Prostate gland (tissue), 2 donors: Measurements from ENCODE around the gene IQCE. TPM values are rescaled to one million over a fixed set of nuclear protein-coding genes. Genes with fewer than 3 reads are reported as not detected.

Source experiments
- DNase-seq: peaks from one replicate; pipeline ENCODE4 v3.0.0-alpha.2; 2019; ENCODE audit warnings: low spot score
- H3K27ac ChIP-seq, 2 donors: fragments of 200-600 bp; sonication (generic); 2 replicates each; pipeline ENCODE4 v1.5.1; 2017 to 2019
- H3K27me3 ChIP-seq: fragments of 200-600 bp; sonication (generic); replicated peaks from 2 replicates; pipeline ENCODE4 v1.5.1; 2019; ENCODE audit not compliant: insufficient read depth
- H3K36me3 ChIP-seq, 2 donors: fragments of 200-600 bp; sonication (generic); 1 replicate in 1 of 2; 2 replicates in 1 of 2; pipeline versions ENCODE4 v1.5.1 to v1.8.1; 2017 to 2019
- H3K4me1 ChIP-seq: fragments of 200-600 bp; sonication (generic); replicated peaks from 2 replicates; pipeline ENCODE4 v1.5.1; 2019
- H3K4me3 ChIP-seq, 2 donors: fragments of 200-600 bp; sonication (generic); 2 replicates each; pipeline ENCODE4 v1.5.1; 2017 to 2019
- H3K9me3 ChIP-seq: fragments of 200-600 bp; sonication (generic); 2 replicates; pipeline ENCODE4 v1.5.1; 2017
- POLR2A ChIP-seq: fragments of 450-650 bp; IDR thresholded peaks from one replicate; pipeline ENCODE4 v1.6.1; 2016; ENCODE audit warnings: antibody characterized with exemption, mild to moderate bottlenecking
- POLR2AphosphoS5 ChIP-seq: sonication (generic); formaldehyde crosslinking; IDR thresholded peaks from one replicate; pipeline ENCODE4 v1.6.1; 2017; ENCODE audit warnings: antibody characterized with exemption
- WGBS: methylation state at CpG from one replicate; pipeline ENCODE4 v1.1.5; 2018; 5-methylcytosine and 5-hydroxymethylcytosine counted together
- intact Hi-C: fragments of 100-400 bp; cut with DNase I; formaldehyde crosslinking; loops from one replicate; pipeline ENCODE4 v1.14.2; 2022
- total RNA-seq, 2 donors: library from RNA; depleted of rRNA; stranded (reverse); fragments of >200 nt; gene quantifications; one replicate each; pipeline ENCODE4 v1.1.0, GENCODE V29; 2016
- TF ChIP-seq, protein P1 (sequence below), 4 experiments: fragments of 200-600 bp in 2 of 4; fragments of 450-650 bp in 2 of 4; sonication (generic) in 2 of 4; IDR thresholded peaks; 1 replicate in 3 of 4; 2 replicates in 1 of 4; pipeline ENCODE4 v1.5.1; 2016 to 2019; ENCODE audit warnings: antibody characterized with exemption in 4 of 4, mild to moderate bottlenecking in 2 of 4, moderate library complexity in 2 of 4

The IQCE gene
- total RNA-seq, 2 donors from 2014 or later: 20.2 to 41.9 TPM

DNA sequence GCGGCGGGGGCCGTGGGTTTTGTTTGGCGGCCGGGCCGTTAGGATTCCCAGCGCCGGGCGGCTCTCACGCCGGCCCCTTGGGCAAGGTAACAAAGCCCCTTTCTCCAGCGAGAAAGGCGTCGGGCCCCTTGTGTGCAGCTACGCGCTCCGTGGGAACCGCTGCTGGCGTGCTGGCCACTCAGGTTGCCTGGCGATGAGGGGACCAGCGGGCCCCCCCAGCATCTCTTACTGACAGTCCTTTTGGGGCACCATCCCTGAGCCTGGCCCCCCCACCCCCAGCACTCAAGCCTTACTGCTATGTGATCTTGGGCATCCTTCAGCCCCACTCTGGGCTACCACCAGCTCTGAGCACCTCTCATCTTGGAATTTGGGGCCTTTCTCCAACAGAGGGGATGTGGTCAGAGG lies 37.4 kb upstream of the IQCE start:
- Histone ChIP-seq H3K36me3 (peaks cover 0 to 5% of the 10 kb centered on the region in 2 donors), H3K9me3 (no peaks in the 10 kb centered on the region), H3K27me3 (no peaks in the 10 kb centered on the region), H3K4me1 (peaks cover 40% of the 10 kb centered on the region), H3K4me3 (peak overlapping the region; percentile 53 to 68), H3K27ac (peak overlapping the region; percentile 75 to 82)
- no peak for DNase-seq
- WGBS: 33% methylated on average over 7 of the region's 21 CpGs
- intact Hi-C loops: no loop called here
- TF ChIP-seq, protein P1, sequence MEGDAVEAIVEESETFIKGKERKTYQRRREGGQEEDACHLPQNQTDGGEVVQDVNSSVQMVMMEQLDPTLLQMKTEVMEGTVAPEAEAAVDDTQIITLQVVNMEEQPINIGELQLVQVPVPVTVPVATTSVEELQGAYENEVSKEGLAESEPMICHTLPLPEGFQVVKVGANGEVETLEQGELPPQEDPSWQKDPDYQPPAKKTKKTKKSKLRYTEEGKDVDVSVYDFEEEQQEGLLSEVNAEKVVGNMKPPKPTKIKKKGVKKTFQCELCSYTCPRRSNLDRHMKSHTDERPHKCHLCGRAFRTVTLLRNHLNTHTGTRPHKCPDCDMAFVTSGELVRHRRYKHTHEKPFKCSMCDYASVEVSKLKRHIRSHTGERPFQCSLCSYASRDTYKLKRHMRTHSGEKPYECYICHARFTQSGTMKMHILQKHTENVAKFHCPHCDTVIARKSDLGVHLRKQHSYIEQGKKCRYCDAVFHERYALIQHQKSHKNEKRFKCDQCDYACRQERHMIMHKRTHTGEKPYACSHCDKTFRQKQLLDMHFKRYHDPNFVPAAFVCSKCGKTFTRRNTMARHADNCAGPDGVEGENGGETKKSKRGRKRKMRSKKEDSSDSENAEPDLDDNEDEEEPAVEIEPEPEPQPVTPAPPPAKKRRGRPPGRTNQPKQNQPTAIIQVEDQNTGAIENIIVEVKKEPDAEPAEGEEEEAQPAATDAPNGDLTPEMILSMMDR (IDR thresholded peaks at IDR 0.05): no peak
- TF ChIP-seq POLR2AphosphoS5 (no peak), POLR2A (no peak)

DNA sequence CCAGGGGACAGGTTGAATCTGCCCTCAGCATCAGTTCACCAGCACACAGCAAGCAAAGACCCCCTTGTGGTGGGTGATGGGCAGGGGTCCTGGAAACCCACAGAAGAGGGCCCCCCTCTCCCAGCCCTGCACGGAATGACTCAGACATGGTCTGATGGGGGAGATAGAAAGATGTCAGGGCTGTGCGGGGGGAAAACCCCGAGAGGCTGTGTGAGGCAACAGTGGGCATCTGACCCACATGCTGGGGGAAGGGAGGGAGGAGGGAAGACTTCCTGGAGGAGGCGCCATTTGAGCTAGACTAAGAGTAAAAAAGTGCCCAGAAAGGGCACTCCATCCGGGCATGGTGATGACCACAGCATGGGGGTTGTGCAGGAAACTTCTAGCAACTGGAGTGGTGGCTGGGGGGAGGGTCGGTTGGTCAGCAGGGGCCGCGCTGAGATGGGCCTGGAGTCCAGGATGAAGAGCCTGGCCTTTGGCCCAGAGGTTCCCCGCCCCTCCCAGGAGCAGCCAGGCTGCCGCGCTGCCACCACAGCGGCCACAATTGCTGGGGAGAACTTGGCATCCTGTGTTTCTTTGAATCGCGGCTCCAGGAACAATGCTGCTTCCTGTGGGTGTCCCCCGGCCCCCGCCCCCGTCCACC lies 36.7 kb upstream of the IQCE start:
- Histone ChIP-seq H3K27me3 (no peaks in the 10 kb centered on the region), H3K4me3 (peak overlapping the region; percentile 53 to 68), H3K4me1 (peaks cover 40% of the 10 kb centered on the region), H3K9me3 (no peaks in the 10 kb centered on the region), H3K36me3 (peaks cover 0 to 12% of the 10 kb centered on the region in 2 donors), H3K27ac (peak overlapping the region; percentile 75 to 82)
- WGBS: 28% methylated on average over 16 of the region's 17 CpGs
- TF ChIP-seq, protein P1 (IDR thresholded peaks at IDR 0.05): no peak
- no peak for TF ChIP-seq POLR2AphosphoS5
- no peak for TF ChIP-seq POLR2A
- intact Hi-C loops: no loop called here
- no peak for DNase-seq

DNA sequence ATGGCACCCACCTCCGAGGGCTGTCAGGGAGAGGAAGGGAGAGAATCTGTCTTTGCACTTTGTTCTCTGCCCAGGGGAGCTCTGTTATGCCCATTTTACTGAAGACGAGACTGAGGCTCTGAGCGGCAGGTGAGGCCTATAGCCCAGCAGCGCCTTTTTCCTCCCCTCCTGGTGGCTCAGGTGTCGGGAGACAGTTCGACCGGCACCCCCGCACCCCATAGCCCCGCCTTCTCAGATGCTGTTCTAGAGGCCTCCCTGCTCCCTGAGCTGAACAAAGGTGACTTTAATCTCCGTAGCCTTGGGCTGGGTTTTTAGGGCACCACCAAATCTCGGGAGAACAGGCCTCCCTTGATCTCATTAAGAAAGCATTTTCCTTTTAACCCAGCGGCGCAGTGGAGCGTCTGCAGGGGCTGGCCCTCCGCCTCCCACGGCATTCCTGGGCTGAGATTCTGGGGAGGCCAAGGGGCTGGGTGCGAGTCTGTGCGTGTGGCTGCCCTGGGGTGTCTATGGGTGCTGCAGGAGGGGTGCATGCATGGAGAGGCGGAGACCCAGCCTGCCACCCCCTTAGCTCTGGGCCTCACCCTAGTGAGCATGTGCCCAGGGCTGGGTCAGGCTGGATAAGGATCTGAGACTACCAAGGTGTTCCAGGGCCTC lies 35.9 kb upstream of the IQCE start:
- H3K27me3 ChIP-seq: no peaks in the 10 kb centered on the region
- no peaks in the 10 kb centered on the region for H3K9me3 ChIP-seq
- TF ChIP-seq POLR2AphosphoS5: no peak
- TF ChIP-seq, protein P1 (IDR thresholded peaks at IDR 0.05): peak in 2 of 4 experiments; percentile 7 to 8
- intact Hi-C loops: no loop called here
- H3K4me1 ChIP-seq: peaks cover 46% of the 10 kb centered on the region
- peaks cover 0 to 12% of the 10 kb centered on the region in 2 donors for H3K36me3 ChIP-seq
- peak overlapping the region; percentile 75 to 82 for H3K27ac ChIP-seq
- DNase-seq: peak; percentile 63
- 37% methylated on average over 17 of the region's 19 CpGs for WGBS
- peak overlapping the region; percentile 53 to 68 for H3K4me3 ChIP-seq

DNA sequence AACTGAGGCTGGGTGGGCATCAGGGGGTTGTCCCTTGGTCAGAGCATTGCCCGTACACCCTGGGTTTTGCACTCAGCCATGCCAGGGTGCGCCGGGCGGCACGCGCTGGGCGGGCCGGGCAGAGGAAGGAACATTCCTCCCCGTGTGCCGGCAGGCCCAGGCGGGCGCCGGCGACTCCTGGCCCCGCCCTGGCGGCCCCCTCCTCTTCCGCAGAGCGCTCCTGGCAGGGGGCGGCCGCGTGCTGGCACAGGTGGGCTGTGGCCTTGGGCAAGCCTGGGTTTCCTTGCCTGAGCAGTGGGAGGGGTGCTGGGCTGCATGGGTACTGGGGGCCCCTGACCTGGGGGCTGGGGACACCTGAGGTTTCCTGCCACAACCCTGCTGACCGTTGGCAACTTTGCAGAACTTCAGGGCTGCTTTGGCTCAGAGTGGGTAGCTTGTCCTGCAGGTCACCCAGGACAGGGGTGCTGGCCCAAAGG lies 35.3 kb upstream of the IQCE start:
- TF ChIP-seq POLR2A (peak; percentile 6), POLR2AphosphoS5 (peak; percentile 25)
- TF ChIP-seq, protein P1 (IDR thresholded peaks at IDR 0.05): no peak
- H3K9me3 ChIP-seq: no peaks in the 10 kb centered on the region
- H3K4me1 ChIP-seq: peaks cover 49% of the 10 kb centered on the region
- intact Hi-C loops: no loop called here
- peak overlapping the region; percentile 75 to 82 for H3K27ac ChIP-seq
- peak overlapping the region; percentile 3 to 68 for H3K4me3 ChIP-seq
- WGBS: 8% methylated on average over 21 of the region's 22 CpGs
- peaks cover 0 to 12% of the 10 kb centered on the region in 2 donors for H3K36me3 ChIP-seq
- H3K27me3 ChIP-seq: no peaks in the 10 kb centered on the region
- peak; percentile 74 for DNase-seq
